ENCODE data around the gene CAMK2N1.

The CAMK2N1 gene

GRCh38 chr1:20442920-20443625 lies 42.9 kb downstream of the CAMK2N1 start:
- Histone ChIP-seq H3K27ac (ENCODE audit: low read depth, low read length) (no peak overlapping the region), H3K4me1 (ENCODE audit: control insufficient read depth, insufficient read depth, low read length) (no peaks in the 10 kb centered on the region), H3K36me3 (ENCODE audit: control insufficient read depth, insufficient read depth, low read length) (no peaks in the 10 kb centered on the region), H3K9me3 (ENCODE audit: control insufficient read depth, insufficient read depth, low read depth, low read length) (no peaks in the 10 kb centered on the region), H3K9ac (ENCODE audit: low read length) (no peak overlapping the region), H3K4me3 (ENCODE audit: low read depth, low read length) (no peak overlapping the region), H3K27me3 (ENCODE audit: control insufficient read depth, insufficient read depth, low read length) (peaks cover 11% of the 10 kb centered on the region)

DNA sequence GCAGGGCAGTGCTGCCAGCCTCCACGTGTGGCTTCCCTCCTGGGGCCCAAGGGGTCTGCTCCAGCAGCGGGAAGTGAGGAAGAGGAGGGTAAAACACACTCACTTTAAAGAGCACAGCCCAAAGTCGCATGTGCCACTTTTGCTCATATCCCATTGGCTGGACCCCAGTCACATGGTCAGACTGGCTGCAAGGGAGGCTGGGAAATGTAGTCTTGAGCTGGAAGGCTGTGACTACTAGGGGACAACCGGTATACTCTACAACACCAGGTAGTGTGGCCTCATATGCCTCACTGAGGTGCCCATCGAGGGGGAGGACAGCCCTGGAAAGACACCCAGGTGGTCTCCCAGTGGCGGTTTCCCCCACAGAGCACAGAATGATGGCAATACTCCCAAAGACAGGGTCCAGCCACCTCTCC lies 45.2 kb downstream of the CAMK2N1 start:
- no peaks in the 10 kb centered on the region for H3K36me3 ChIP-seq (ENCODE audit: control insufficient read depth, insufficient read depth, low read length)
- H3K9me3 ChIP-seq (ENCODE audit: control insufficient read depth, insufficient read depth, low read depth, low read length) = no peaks in the 10 kb centered on the region
- H3K9ac ChIP-seq (ENCODE audit: low read length) = no peak overlapping the region
- no peaks in the 10 kb centered on the region for H3K4me1 ChIP-seq (ENCODE audit: control insufficient read depth, insufficient read depth, low read length)
- no peak overlapping the region for H3K4me3 ChIP-seq (ENCODE audit: low read depth, low read length)
- H3K27ac ChIP-seq (ENCODE audit: low read depth, low read length) = no peak overlapping the region
- peaks cover 22% of the 10 kb centered on the region for H3K27me3 ChIP-seq (ENCODE audit: control insufficient read depth, insufficient read depth, low read length)

DNA sequence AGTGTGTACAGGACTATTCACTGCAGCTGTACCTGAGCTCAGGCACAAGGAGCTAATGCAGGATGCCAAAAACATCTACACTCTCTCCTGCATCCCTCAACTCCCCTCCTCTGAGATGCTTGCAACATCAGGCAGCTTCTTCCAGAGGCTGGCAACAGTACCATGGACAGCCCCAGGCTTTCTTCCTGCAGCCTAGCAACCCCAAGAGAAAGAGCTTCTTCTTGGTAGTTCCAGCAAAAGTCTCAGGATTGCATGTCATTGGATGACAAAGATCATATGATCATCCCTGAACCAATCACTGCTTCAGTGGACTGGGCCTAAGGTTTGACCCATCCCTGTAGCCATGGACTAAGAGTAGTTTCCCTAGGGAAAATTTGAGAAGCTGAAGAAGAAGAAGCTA lies 46.7 kb downstream of the CAMK2N1 start:
- Histone ChIP-seq H3K4me1 (ENCODE audit: control insufficient read depth, insufficient read depth, low read length) (no peaks in the 10 kb centered on the region), H3K36me3 (ENCODE audit: control insufficient read depth, insufficient read depth, low read length) (no peaks in the 10 kb centered on the region), H3K9me3 (ENCODE audit: control insufficient read depth, insufficient read depth, low read depth, low read length) (no peaks in the 10 kb centered on the region), H3K27me3 (ENCODE audit: control insufficient read depth, insufficient read depth, low read length) (peaks cover 34% of the 10 kb centered on the region), H3K27ac (ENCODE audit: low read depth, low read length) (no peak overlapping the region), H3K9ac (ENCODE audit: low read length) (no peak overlapping the region), H3K4me3 (ENCODE audit: low read depth, low read length) (no peak overlapping the region)

DNA sequence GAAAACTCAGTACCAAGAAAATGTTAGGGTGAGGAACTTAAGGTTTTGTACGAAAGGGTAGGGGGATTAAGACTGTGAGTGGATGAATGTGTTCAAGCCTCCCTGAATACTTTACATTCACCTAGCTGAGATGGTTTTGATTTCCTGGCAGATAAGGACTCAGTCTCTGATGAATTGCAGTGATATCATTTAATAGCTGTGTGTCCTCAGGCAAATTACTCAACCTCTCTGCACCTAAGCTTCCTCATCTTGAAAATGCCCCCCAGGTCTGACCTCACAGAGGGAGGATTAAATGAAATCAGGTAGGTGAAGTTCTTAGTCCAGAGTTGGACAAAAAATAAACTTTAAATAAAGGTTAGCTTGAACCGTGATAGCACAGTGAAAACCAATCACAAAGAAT lies 48.4 kb downstream of the CAMK2N1 start:
- Histone ChIP-seq H3K4me1 (ENCODE audit: control insufficient read depth, insufficient read depth, low read length) (no peaks in the 10 kb centered on the region), H3K9me3 (ENCODE audit: control insufficient read depth, insufficient read depth, low read depth, low read length) (no peaks in the 10 kb centered on the region), H3K4me3 (ENCODE audit: low read depth, low read length) (no peak overlapping the region), H3K27me3 (ENCODE audit: control insufficient read depth, insufficient read depth, low read length) (peaks cover 40% of the 10 kb centered on the region), H3K36me3 (ENCODE audit: control insufficient read depth, insufficient read depth, low read length) (no peaks in the 10 kb centered on the region), H3K27ac (ENCODE audit: low read depth, low read length) (no peak overlapping the region), H3K9ac (ENCODE audit: low read length) (no peak overlapping the region)

DNA sequence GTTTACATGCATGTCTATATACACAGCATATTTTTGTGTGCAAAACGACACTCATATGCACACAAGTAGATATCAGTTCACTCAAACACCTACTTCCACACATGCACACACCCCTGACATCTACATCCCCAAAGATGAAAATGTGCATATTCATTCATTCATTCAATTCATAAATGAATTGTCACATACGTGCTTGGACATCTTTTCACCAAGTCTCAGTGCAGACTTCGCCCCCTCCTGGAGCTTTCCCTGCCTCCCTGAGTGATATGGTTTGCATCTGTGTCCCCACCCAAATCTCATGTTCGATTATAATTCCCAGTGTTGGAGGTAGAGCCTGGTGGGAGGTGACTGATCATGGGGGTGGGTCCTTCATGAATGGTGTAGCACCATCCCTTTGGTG lies 53.1 kb downstream of the CAMK2N1 start:
- Histone ChIP-seq H3K36me3 (ENCODE audit: control insufficient read depth, insufficient read depth, low read length) (no peaks in the 10 kb centered on the region), H3K27ac (ENCODE audit: low read depth, low read length) (no peak overlapping the region), H3K4me3 (ENCODE audit: low read depth, low read length) (no peak overlapping the region), H3K27me3 (ENCODE audit: control insufficient read depth, insufficient read depth, low read length) (peaks cover 57% of the 10 kb centered on the region), H3K9ac (ENCODE audit: low read length) (no peak overlapping the region), H3K4me1 (ENCODE audit: control insufficient read depth, insufficient read depth, low read length) (peaks cover 3% of the 10 kb centered on the region; the same call in 1 of the 2 replicates), H3K9me3 (ENCODE audit: control insufficient read depth, insufficient read depth, low read depth, low read length) (no peaks in the 10 kb centered on the region)

Measured in HUES6 (cell line).